ENCODE results near the gene EYS.

- TF ChIP-seq CTCF (IDR thresholded peaks at IDR 0.05) (no peak), POLR2A (IDR thresholded peaks at IDR 0.05) (no peak), POLR2AphosphoS5 (IDR thresholded peaks at IDR 0.05) (no peak)
Observed at GRCh38 chr6:65546894-65547293, 160.1 kb downstream of the EYS start.

Data from gastroesophageal sphincter (tissue), 3 donors.